K562 (cell line): ENCODE data around the gene SLC24A4. TPM values are rescaled to one million over a fixed set of nuclear protein-coding genes. Genes with fewer than 3 reads are reported as not detected.

Experiments
- ATAC-seq: fragments of 200-7000 bp; cut with Tn5 transposase; 3 replicates; pipeline ENCODE4 v1.9.1; 2020; ENCODE audit warnings: moderate library complexity
- BruUV-seq: library from RNA; stranded (reverse); fragments of 400-500 nt; replicated peaks from 2 replicates; lab custom pipeline; 2021; lab: Mats Ljungman, UMichigan
- CTCF ChIA-PET: fragments of 300-600 bp; formaldehyde crosslinking; extraction: SDS; loops from one replicate; lab custom pipeline; 2021; ENCODE audit warnings: low intra/inter-chr PET ratio; lab: Yijun Ruan, JAX
- POLR2A ChIA-PET: fragments of 300-600, 350-650 bp; sonication (Branson Sonifier 250); formaldehyde crosslinking; extraction: SDS; loops from one replicate; lab custom pipeline; 2021; ENCODE audit warnings: antibody characterized with exemption, inconsistent platforms; lab: Yijun Ruan, JAX
- DNase-seq, 4 experiments: peaks; one replicate each; pipeline versions ENCODE4 v3.0.0 to v3.0.0-alpha.2; 2011 to 2018; ENCODE audit warnings: low spot score in 3 of 4, mixed read lengths in 3 of 4; ENCODE audit errors: extremely low read depth in 1 of 4
- FAIRE-seq: peaks from 2 replicates; lab custom pipeline; 2011; peaks lifted over from hg19 to GRCh38; lab: Jason Lieb, UNC
- H2AFZ ChIP-seq: 2 replicates; pipeline ENCODE4 v1.6.0; 2011; ENCODE audit warnings: low read depth, low read length, control low read depth, inconsistent platforms
- H3K27ac ChIP-seq: fragments of 200-600 bp; 3 replicates; pipeline ENCODE4 v1.8.0; 2011; ENCODE audit warnings: low read depth, mild to moderate bottlenecking, control low read depth, inconsistent platforms, low read length, moderate library complexity, mixed read lengths; ENCODE audit errors: extremely low read depth
- H3K27me3 ChIP-seq, 2 experiments: fragments of 300-600 bp in 1 of 2; 2 replicates in 1 of 2; 3 replicates in 1 of 2; pipeline versions ENCODE4 v1.6.0 to v1.8.0; 2011; ENCODE audit warnings: inconsistent platforms in 2 of 2, low read length in 2 of 2, mild to moderate bottlenecking in 1 of 2, mixed read lengths in 1 of 2, moderate library complexity in 1 of 2; ENCODE audit not compliant: control insufficient read depth in 2 of 2, insufficient read depth in 2 of 2
- H3K36me3 ChIP-seq: fragments of 300-600 bp; 3 replicates; pipeline ENCODE4 v1.8.0; 2011; ENCODE audit warnings: mild to moderate bottlenecking, low read length, inconsistent platforms; ENCODE audit not compliant: control insufficient read depth, insufficient read depth
- H3K4me1 ChIP-seq, 2 experiments: fragments of 200-600 bp in 1 of 2; replicated peaks in 1 of 2; 2 replicates in 1 of 2; 3 replicates in 1 of 2; pipeline versions ENCODE4 v1.5.1 to v1.8.0; 2011; ENCODE audit warnings: inconsistent platforms in 2 of 2, low read length in 2 of 2, mild to moderate bottlenecking in 1 of 2, mixed read lengths in 1 of 2, moderate library complexity in 1 of 2; ENCODE audit not compliant: control insufficient read depth in 2 of 2, insufficient read depth in 2 of 2
- H3K4me2 ChIP-seq: 2 replicates; pipeline ENCODE4 v1.6.1; 2011; ENCODE audit warnings: low read length, control low read depth, inconsistent platforms, mixed read lengths; ENCODE audit not compliant: insufficient read depth
- H3K4me3 ChIP-seq: fragments of 200-600 bp; sonication (generic), shearing (Covaris generic); 2 replicates; pipeline ENCODE4 v1.5.1; 2016; ENCODE audit warnings: control low read depth, inconsistent platforms
- H3K79me2 ChIP-seq: fragments of 200-600 bp; 3 replicates; pipeline ENCODE4 v1.8.0; 2011; ENCODE audit warnings: low read length, inconsistent platforms; ENCODE audit not compliant: control insufficient read depth, insufficient read depth
- H3K9ac ChIP-seq, 2 experiments: 2 replicates each; pipeline versions ENCODE4 v1.6.0 to v1.6.1; 2011; ENCODE audit warnings: low read depth in 2 of 2, low read length in 2 of 2, control low read depth in 1 of 2, inconsistent platforms in 1 of 2, mild to moderate bottlenecking in 1 of 2, mixed read lengths in 1 of 2; ENCODE audit not compliant: insufficient read depth in 1 of 2
- H3K9me1 ChIP-seq: one replicate; pipeline ENCODE4 v1.6.0; 2011; ENCODE audit warnings: inconsistent platforms, mild to moderate bottlenecking, low read length, moderate library complexity; ENCODE audit not compliant: control insufficient read depth, insufficient read depth
- H3K9me3 ChIP-seq: replicated peaks from 2 replicates; pipeline ENCODE4 v1.5.1; 2011; ENCODE audit warnings: low read depth, low read length, inconsistent platforms; ENCODE audit not compliant: control insufficient read depth, insufficient read depth
- H4K20me1 ChIP-seq: replicated peaks from 2 replicates; pipeline ENCODE4 v1.6.1; 2011; ENCODE audit warnings: low read length, inconsistent platforms, mixed read lengths; ENCODE audit not compliant: control insufficient read depth, insufficient read depth
- FOXA3 ChIP-seq, 2 experiments: fragments of 450-650 bp in 1 of 2; sonication (generic) in 1 of 2; formaldehyde crosslinking; IDR thresholded peaks in 1 of 2; conservative IDR thresholded peaks in 1 of 2; 2 replicates each; pipeline versions ENCODE4 v1.4.0 to v1.8.0; 2020 to 2022; ENCODE audit warnings: mild to moderate bottlenecking in 2 of 2, missing genetic modification reagents in 1 of 2
- MCM7 ChIP-seq, 2 experiments: fragments of 450-650 bp; IDR thresholded peaks; 2 replicates each; pipeline ENCODE4 v1.6.1; 2016 to 2018
- NR0B1 ChIP-seq: fragments of 450-650 bp; IDR thresholded peaks from one replicate; pipeline ENCODE4 v1.6.1; 2018; ENCODE audit warnings: mild to moderate bottlenecking, moderate library complexity; ENCODE audit not compliant: partially characterized antibody
- NUFIP1 ChIP-seq: fragments of 450-650 bp; IDR thresholded peaks from 2 replicates; pipeline ENCODE4 v1.6.1; 2018; ENCODE audit not compliant: partially characterized antibody
- PHB2 ChIP-seq: fragments of 450-650 bp; IDR thresholded peaks from 2 replicates; pipeline ENCODE4 v1.6.1; 2017; ENCODE audit warnings: low read depth
- RBM15 ChIP-seq: fragments of 200-400 bp; formaldehyde crosslinking; IDR thresholded peaks from 2 replicates; pipeline ENCODE4 v1.6.1; 2018; ENCODE audit warnings: mild to moderate bottlenecking, low read length, moderate library complexity; ENCODE audit not compliant: insufficient read depth
- RBM25 ChIP-seq: fragments of 200-400 bp; formaldehyde crosslinking; IDR thresholded peaks from 2 replicates; pipeline ENCODE4 v1.6.1; 2018; ENCODE audit warnings: low read length, low read depth, moderate library complexity; ENCODE audit not compliant: severe bottlenecking
- SMAD2 ChIP-seq: fragments of 150-350 bp; IDR thresholded peaks from 2 replicates; pipeline ENCODE4 v1.6.1; 2014; ENCODE audit warnings: low read depth, mild to moderate bottlenecking, low read length
- XRCC4 ChIP-seq: IDR thresholded peaks from one replicate; pipeline ENCODE4 v1.6.1; 2011; ENCODE audit not compliant: insufficient read depth, insufficient read length; ENCODE audit errors: extremely low read depth
- ZNF354B ChIP-seq: fragments of 250-450 bp; sonication (Bioruptor Pico); IDR thresholded peaks from 2 replicates; pipeline ENCODE4 v1.4.0; 2020
- ZNF695 ChIP-seq: fragments of 450-650 bp; formaldehyde crosslinking; IDR thresholded peaks from 2 replicates; pipeline ENCODE4 v1.4.0; 2020; ENCODE audit warnings: mild to moderate bottlenecking, moderate library complexity
- WGBS: fragments of 100-300 bp; shearing (Covaris generic); methylation state at CpG from one replicate; pipeline ENCODE4 v1.1.6; 2016; ENCODE audit warnings: low coverage, mixed read lengths; ENCODE audit not compliant: insufficient coverage; ENCODE audit errors: missing lambda C conversion rate; 5-methylcytosine and 5-hydroxymethylcytosine counted together
- in situ Hi-C: fragments of 300-500 bp; cut with MboI; formaldehyde crosslinking; loops from 4 replicates; pipeline ENCODE4 v1.15.0; 2018; ENCODE audit warnings: inconsistent platforms, mixed read lengths
- intact Hi-C: fragments of 100-400 bp; cut with micrococcal nuclease; formaldehyde crosslinking; loops from 2 replicates; pipeline ENCODE4 v1.14.2; 2022
- polyA plus RNA-seq, 8 experiments: library from polyadenylated mRNA; depleted of rRNA in 4 of 8; stranded (reverse) in 5 of 8; unstranded in 3 of 8; fragments of >200 nt; fragmentation: Nextera tagmentation in 2 of 8; fragmentation: Illumina TruSeq in 1 of 8; extraction: Ambion mirVana in 2 of 8; extraction: Trizol in 1 of 8; gene quantifications; 2 replicates each; pipeline versions ENCODE4 v1.2.1 to v1.2.3, GENCODE V29; 2011 to 2014; ENCODE audit warnings: inconsistent platforms in 1 of 8, missing spikeins in 1 of 8
- total RNA-seq, 7 experiments: library from RNA; depleted of rRNA in 6 of 7; stranded (reverse); fragments of >200 nt in 6 of 7; fragmentation: Illumina TruSeq in 2 of 7; extraction: Trizol in 2 of 7; gene quantifications; 2 replicates each; pipeline versions ENCODE4 v1.2.1 to v1.2.3, GENCODE V29; 2011 to 2021; ENCODE audit warnings: low replicate concordance in 1 of 7
- TF ChIP-seq, protein P1 (sequence below): fragments of 250-450 bp; sonication (Bioruptor Pico); IDR thresholded peaks from 2 replicates; pipeline ENCODE4 v1.8.0; 2021; ENCODE audit warnings: moderate library complexity, mild to moderate bottlenecking, inconsistent platforms
- TF ChIP-seq, protein P2 (sequence below): sonication (generic); formaldehyde crosslinking; IDR thresholded peaks from 2 replicates; pipeline ENCODE4 v1.8.1; 2023; ENCODE audit warnings: mild to moderate bottlenecking, missing genetic modification reagents
- TF ChIP-seq, protein P3 (sequence below): fragments of 450-650 bp; formaldehyde crosslinking; conservative IDR thresholded peaks from 2 replicates; pipeline ENCODE4 v1.4.0; 2022; ENCODE audit warnings: mild to moderate bottlenecking, missing genetic modification characterization

Gene SLC24A4
- total and polyA plus RNA-seq, 9 of the 15 experiments (the other 6 are each of a cell fraction or from before 2014, with no cell fraction given) = not detected

GRCh38 chr14:92339426-92339825, 16.5 kb downstream of the SLC24A4 start:
- no peak overlapping the region for H3K4me3 ChIP-seq
- CTCF ChIA-PET = no interaction called here

More at GRCh38 chr14:92339426-92339825, 16.5 kb downstream of the SLC24A4 start:
- no peak for FAIRE-seq
- intact Hi-C loops = no loop called here
- no peaks in the 10 kb centered on the region for H3K4me1 ChIP-seq
- H4K20me1 ChIP-seq = no peaks in the 10 kb centered on the region
- H3K27me3 ChIP-seq = peaks cover 0 to 51% of the 10 kb centered on the region in 2 experiments; a peak in 2 of 5 replicates
- no peaks in the 10 kb centered on the region for H3K79me2 ChIP-seq
- TF ChIP-seq SMAD2 = no peak
- no peak for TF ChIP-seq MCM7 (IDR thresholded peaks at IDR 0.05)
- TF ChIP-seq, protein P1, sequence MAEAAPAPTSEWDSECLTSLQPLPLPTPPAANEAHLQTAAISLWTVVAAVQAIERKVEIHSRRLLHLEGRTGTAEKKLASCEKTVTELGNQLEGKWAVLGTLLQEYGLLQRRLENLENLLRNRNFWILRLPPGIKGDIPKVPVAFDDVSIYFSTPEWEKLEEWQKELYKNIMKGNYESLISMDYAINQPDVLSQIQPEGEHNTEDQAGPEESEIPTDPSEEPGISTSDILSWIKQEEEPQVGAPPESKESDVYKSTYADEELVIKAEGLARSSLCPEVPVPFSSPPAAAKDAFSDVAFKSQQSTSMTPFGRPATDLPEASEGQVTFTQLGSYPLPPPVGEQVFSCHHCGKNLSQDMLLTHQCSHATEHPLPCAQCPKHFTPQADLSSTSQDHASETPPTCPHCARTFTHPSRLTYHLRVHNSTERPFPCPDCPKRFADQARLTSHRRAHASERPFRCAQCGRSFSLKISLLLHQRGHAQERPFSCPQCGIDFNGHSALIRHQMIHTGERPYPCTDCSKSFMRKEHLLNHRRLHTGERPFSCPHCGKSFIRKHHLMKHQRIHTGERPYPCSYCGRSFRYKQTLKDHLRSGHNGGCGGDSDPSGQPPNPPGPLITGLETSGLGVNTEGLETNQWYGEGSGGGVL (CRISPR knock-in tag) = no peak
- no peak for TF ChIP-seq XRCC4
- no peak for TF ChIP-seq ZNF354B
- no peak for TF ChIP-seq NUFIP1
- TF ChIP-seq, protein P2, sequence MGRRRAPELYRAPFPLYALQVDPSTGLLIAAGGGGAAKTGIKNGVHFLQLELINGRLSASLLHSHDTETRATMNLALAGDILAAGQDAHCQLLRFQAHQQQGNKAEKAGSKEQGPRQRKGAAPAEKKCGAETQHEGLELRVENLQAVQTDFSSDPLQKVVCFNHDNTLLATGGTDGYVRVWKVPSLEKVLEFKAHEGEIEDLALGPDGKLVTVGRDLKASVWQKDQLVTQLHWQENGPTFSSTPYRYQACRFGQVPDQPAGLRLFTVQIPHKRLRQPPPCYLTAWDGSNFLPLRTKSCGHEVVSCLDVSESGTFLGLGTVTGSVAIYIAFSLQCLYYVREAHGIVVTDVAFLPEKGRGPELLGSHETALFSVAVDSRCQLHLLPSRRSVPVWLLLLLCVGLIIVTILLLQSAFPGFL (CRISPR knock-in tag) = no peak
- no peak for TF ChIP-seq PHB2
- no peak for TF ChIP-seq FOXA3 (CRISPR knock-in tag; conservative IDR thresholded peaks at IDR 0.05 in 1 of 2, IDR thresholded peaks at IDR 0.05 in 1 of 2)
- TF ChIP-seq, protein P3, sequence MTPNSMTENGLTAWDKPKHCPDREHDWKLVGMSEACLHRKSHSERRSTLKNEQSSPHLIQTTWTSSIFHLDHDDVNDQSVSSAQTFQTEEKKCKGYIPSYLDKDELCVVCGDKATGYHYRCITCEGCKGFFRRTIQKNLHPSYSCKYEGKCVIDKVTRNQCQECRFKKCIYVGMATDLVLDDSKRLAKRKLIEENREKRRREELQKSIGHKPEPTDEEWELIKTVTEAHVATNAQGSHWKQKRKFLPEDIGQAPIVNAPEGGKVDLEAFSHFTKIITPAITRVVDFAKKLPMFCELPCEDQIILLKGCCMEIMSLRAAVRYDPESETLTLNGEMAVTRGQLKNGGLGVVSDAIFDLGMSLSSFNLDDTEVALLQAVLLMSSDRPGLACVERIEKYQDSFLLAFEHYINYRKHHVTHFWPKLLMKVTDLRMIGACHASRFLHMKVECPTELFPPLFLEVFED = no peak
- TF ChIP-seq NR0B1 = no peak
- no peak for TF ChIP-seq ZNF695 (CRISPR knock-in tag)
- no peak for TF ChIP-seq RBM25
- TF ChIP-seq RBM15 = no peak
- TF ChIP-seq, all 486 proteins: peak for 0
- no peak for DNase-seq
- no peak overlapping the region for H3K27ac ChIP-seq
- no peak for ATAC-seq
- BruUV-seq = no TSS peak
- 0% methylated on average over 5 of the region's 12 CpGs for WGBS
- no peak overlapping the region for H3K9ac ChIP-seq
- in situ Hi-C loops = no loop called here
- H3K36me3 ChIP-seq = no peaks in the 10 kb centered on the region
- H3K9me1 ChIP-seq = no peaks in the 10 kb centered on the region
- H3K4me2 ChIP-seq = no peak overlapping the region
- no peaks in the 10 kb centered on the region for H3K9me3 ChIP-seq
- H2AFZ ChIP-seq = no peak overlapping the region
- POLR2A ChIA-PET = no interaction called here
